ENCODE measurements around the gene SORCS1.

GRCh38 chr10:106560925-106561640 lies 603.4 kb downstream of the SORCS1 start:
- TF ChIP-seq CTCF (optimal IDR thresholded peaks at IDR 0.05 in 1 of 3, IDR thresholded peaks at IDR 0.05 in 1 of 3, conservative IDR thresholded peaks at IDR 0.05 in 1 of 3; ENCODE audit: extremely low read depth in 1 of 3, insufficient read depth in 2 of 3, low read length in 3 of 3) (no peak), EZH2 (IDR thresholded peaks at IDR 0.05; ENCODE audit: low read length) (no peak)

All from keratinocyte (primary cell).